ENCODE results near the gene GNL1. TPM values are rescaled to one million over a fixed set of nuclear protein-coding genes. Genes with fewer than 3 reads are reported as not detected.
A peak's percentile ranks its signal among the peaks of the same experiment; 100 is the strongest.

The GNL1 gene
- total RNA-seq, 1 experiment from 2014 or later = 81.3 TPM

DNA sequence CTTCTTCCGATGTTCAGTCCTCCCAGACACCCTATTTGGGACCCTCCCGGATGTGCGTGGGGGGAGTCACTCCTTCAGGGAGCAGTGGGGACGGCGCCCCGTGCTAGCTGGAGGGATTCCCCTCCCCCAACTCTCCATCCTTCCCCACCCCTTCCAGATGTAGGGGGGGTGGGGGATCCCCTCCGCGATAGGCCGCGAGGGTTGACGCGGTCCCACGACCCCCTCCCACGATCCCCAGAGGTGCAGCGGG lies 548 bp downstream of the GNL1 start:
- peak overlapping the region; percentile 91 for H3K4me3 Mint-ChIP-seq (ENCODE audit: low read depth, unreplicated experiment)
- intact Hi-C loops (cut with micrococcal nuclease; ENCODE audit: unreplicated experiment) = no loop called here
- BruUV-seq (replicated peaks) = no TSS peak
- no peak for DNase-seq
- H3K4me1 Mint-ChIP-seq (ENCODE audit: low read depth, unreplicated experiment) = peaks cover 25% of the 10 kb centered on the region
- H3K9me3 Mint-ChIP-seq (ENCODE audit: low read depth, unreplicated experiment) = no peaks in the 10 kb centered on the region
- TF ChIP-seq CTCF (IDR thresholded peaks at IDR 0.05; ENCODE audit: unreplicated experiment) = no peak
- H3K27ac Mint-ChIP-seq (ENCODE audit: unreplicated experiment) = peak overlapping the region; percentile 97
- peaks cover 62% of the 10 kb centered on the region for H3K36me3 Mint-ChIP-seq (ENCODE audit: insufficient read depth, unreplicated experiment)
- CTCF ChIA-PET = interaction anchor here (1.5 to 2.8 kb wide), 2 partner anchors 14 to 15 kb away, joined by 5 to 8 read pairs; partner anchors contain the start of gene ABCF1
- no peaks in the 10 kb centered on the region for H3K27me3 Mint-ChIP-seq (ENCODE audit: unreplicated experiment)

- Mint-ChIP-seq H3K4me3 (ENCODE audit: low read depth, unreplicated experiment) (peak overlapping the region; percentile 91), H3K27me3 (ENCODE audit: unreplicated experiment) (no peaks in the 10 kb centered on the region), H3K36me3 (ENCODE audit: insufficient read depth, unreplicated experiment) (peaks cover 67% of the 10 kb centered on the region), H3K4me1 (ENCODE audit: low read depth, unreplicated experiment) (peaks cover 25% of the 10 kb centered on the region), H3K27ac (ENCODE audit: unreplicated experiment) (peak overlapping the region; percentile 97), H3K9me3 (ENCODE audit: low read depth, unreplicated experiment) (no peaks in the 10 kb centered on the region)
- peak; percentile 21 for DNase-seq
- no peak for TF ChIP-seq CTCF (IDR thresholded peaks at IDR 0.05; ENCODE audit: unreplicated experiment)
- intact Hi-C loops (cut with micrococcal nuclease; ENCODE audit: unreplicated experiment) = no loop called here
- no TSS peak for BruUV-seq (replicated peaks)
- CTCF ChIA-PET = interaction anchor here (1.5 to 2.8 kb wide), 2 partner anchors 14 to 16 kb away, joined by 5 to 8 read pairs; partner anchors contain the start of gene ABCF1
Observed at GRCh38 chr6:30554962-30555815, 1.1 kb downstream of the GNL1 start.

DNA sequence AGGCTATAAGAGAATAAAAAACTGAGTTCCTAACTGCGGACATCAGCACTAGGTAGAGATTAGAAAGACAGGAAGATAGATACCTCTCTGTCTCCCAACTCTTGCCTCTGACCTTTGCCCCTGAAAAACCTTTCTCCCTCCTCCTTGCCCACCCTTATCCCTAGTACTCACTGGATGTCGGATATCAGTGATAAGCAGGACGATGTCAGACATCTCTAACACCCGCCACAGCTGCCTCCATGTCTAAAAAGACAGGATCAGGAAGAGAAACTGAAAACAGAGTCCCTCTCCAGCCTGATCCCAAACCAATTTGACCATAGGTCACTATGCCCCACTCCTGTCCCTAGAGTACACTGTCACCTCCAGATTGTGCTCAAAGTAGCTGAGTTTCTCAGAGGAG lies 1.9 kb downstream of the GNL1 start:
- Mint-ChIP-seq H3K27me3 (ENCODE audit: unreplicated experiment) (no peaks in the 10 kb centered on the region), H3K36me3 (ENCODE audit: insufficient read depth, unreplicated experiment) (peaks cover 62% of the 10 kb centered on the region)
- intact Hi-C loops (cut with micrococcal nuclease; ENCODE audit: unreplicated experiment) = no loop called here

GRCh38 chr6:30548375-30548774 lies 7.9 kb downstream of the GNL1 start:
- CTCF ChIA-PET = interaction anchor here (0.9 kb wide), 1 partner anchor 66 kb away, joined by 3 read pairs; no protein-coding TSS in a partner anchor

More for the DNA sequence above, 1.9 kb downstream of the GNL1 start:
- peaks cover 21% of the 10 kb centered on the region for H3K4me1 Mint-ChIP-seq (ENCODE audit: low read depth, unreplicated experiment)
- TF ChIP-seq CTCF (IDR thresholded peaks at IDR 0.05; ENCODE audit: unreplicated experiment) = no peak
- no TSS peak for BruUV-seq (replicated peaks)
- DNase-seq = no peak
- CTCF ChIA-PET = no interaction called here
- no peak overlapping the region for H3K27ac Mint-ChIP-seq (ENCODE audit: unreplicated experiment)
- H3K4me3 Mint-ChIP-seq (ENCODE audit: low read depth, unreplicated experiment) = no peak overlapping the region
- no peaks in the 10 kb centered on the region for H3K9me3 Mint-ChIP-seq (ENCODE audit: low read depth, unreplicated experiment)

More at GRCh38 chr6:30548375-30548774, 7.9 kb downstream of the GNL1 start:
- Mint-ChIP-seq H3K4me3 (ENCODE audit: low read depth, unreplicated experiment) (no peak overlapping the region), H3K4me1 (ENCODE audit: low read depth, unreplicated experiment) (no peaks in the 10 kb centered on the region), H3K27ac (ENCODE audit: unreplicated experiment) (no peak overlapping the region), H3K9me3 (ENCODE audit: low read depth, unreplicated experiment) (no peaks in the 10 kb centered on the region), H3K27me3 (ENCODE audit: unreplicated experiment) (no peaks in the 10 kb centered on the region), H3K36me3 (ENCODE audit: insufficient read depth, unreplicated experiment) (peaks cover 37% of the 10 kb centered on the region)
- no peak for DNase-seq
- no TSS peak for BruUV-seq (replicated peaks)
- no peak for TF ChIP-seq CTCF (IDR thresholded peaks at IDR 0.05; ENCODE audit: unreplicated experiment)
- intact Hi-C loops (cut with micrococcal nuclease; ENCODE audit: unreplicated experiment) = loop anchor here (10.0 kb wide), 1 partner anchor 176 kb away; the partner anchor contains the start of gene TUBB

All from Calu3 (cell line).